HS-27A (cell line): ENCODE results near the gene P4HB.

ENCODE experiments used
- DNase-seq: peaks from one replicate; pipeline ENCODE4 v3.0.0-alpha.2; 2012; ENCODE audit warnings: low read depth, missing footprints

P4HB gene

GRCh38 chr17:81831563-81831956, 28.8 kb downstream of the P4HB start:
- no peak for DNase-seq

GRCh38 chr17:81829858-81830257, 30.5 kb downstream of the P4HB start:
- DNase-seq: no peak

GRCh38 chr17:81828656-81829055, 31.7 kb downstream of the P4HB start:
- no peak for DNase-seq

GRCh38 chr17:81825841-81826466, 34.4 kb downstream of the P4HB start:
- DNase-seq: no peak

- no peak for DNase-seq
Measured at GRCh38 chr17:81824595-81824994, 35.7 kb downstream of the P4HB start.

- no peak for DNase-seq
Measured at GRCh38 chr17:81823820-81824550, 36.4 kb downstream of the P4HB start.

- no peak for DNase-seq
Measured at GRCh38 chr17:81822996-81823819, 37.1 kb downstream of the P4HB start.

GRCh38 chr17:81822312-81822637, 38.1 kb downstream of the P4HB start:
- no peak for DNase-seq

GRCh38 chr17:81821603-81822311, 38.6 kb downstream of the P4HB start:
- no peak for DNase-seq

- no peak for DNase-seq
Measured at GRCh38 chr17:81821147-81821546, 39.2 kb downstream of the P4HB start.

GRCh38 chr17:81819708-81820107, 40.6 kb downstream of the P4HB start:
- no peak for DNase-seq

- no peak for DNase-seq
Measured at GRCh38 chr17:81817758-81818147, 42.6 kb downstream of the P4HB start.

- no peak for DNase-seq
Measured at GRCh38 chr17:81815646-81815986, 44.7 kb downstream of the P4HB start.

- DNase-seq: no peak
Measured at GRCh38 chr17:81814748-81815645, 45.3 kb downstream of the P4HB start.

- DNase-seq: no peak
Measured at GRCh38 chr17:81813861-81814683, 46.3 kb downstream of the P4HB start.

GRCh38 chr17:81813371-81813684, 47.0 kb downstream of the P4HB start:
- DNase-seq: no peak

GRCh38 chr17:81812571-81813370, 47.6 kb downstream of the P4HB start:
- DNase-seq: no peak

- DNase-seq: no peak
Measured at GRCh38 chr17:81811705-81812570, 48.4 kb downstream of the P4HB start.
